GM12878 (cell line): ENCODE results near the gene RCOR1. TPM values are rescaled to one million over a fixed set of nuclear protein-coding genes. Genes with fewer than 3 reads are reported as not detected.

Experiments used
- ATAC-seq: fragments of 200-7000 bp; cut with Tn5 transposase; 3 replicates; pipeline ENCODE4 v1.9.1; 2020; ENCODE audit warnings: mild to moderate bottlenecking, moderate library complexity
- BruUV-seq: library from RNA; stranded (reverse); fragments of 400-500 nt; replicated peaks from 2 replicates; lab custom pipeline; 2021; lab: Mats Ljungman, UMichigan
- CTCF ChIA-PET: fragments of 300-600 bp; sonication (Branson Sonifier 250); formaldehyde crosslinking; extraction: SDS; loops from one replicate; lab custom pipeline; 2021; ENCODE audit warnings: inconsistent platforms; lab: Yijun Ruan, JAX
- POLR2A ChIA-PET: fragments of 350-600 bp; formaldehyde crosslinking; extraction: SDS; loops from one replicate; lab custom pipeline; 2021; ENCODE audit warnings: inconsistent platforms; lab: Charles Lee
- RAD21 ChIA-PET: fragments of 300-600 bp; sonication (Branson Sonifier 250); formaldehyde crosslinking; loops from one replicate; lab custom pipeline; 2023; ENCODE audit warnings: antibody characterized with exemption; ENCODE audit not compliant: unreplicated experiment; lab: Charles Lee
- SMC1A ChIA-PET: fragments of 300-600 bp; sonication (Branson Sonifier 250); formaldehyde crosslinking; loops from one replicate; lab custom pipeline; 2023; ENCODE audit not compliant: unreplicated experiment, uncharacterized antibody; lab: Charles Lee
- DNase-seq: peaks from one replicate; pipeline ENCODE4 v3.0.0-alpha.2; 2011; ENCODE audit warnings: low read depth, low spot score
- FAIRE-seq: peaks from 3 replicates; lab custom pipeline; 2011; peaks lifted over from hg19 to GRCh38; lab: Jason Lieb, UNC
- H2AFZ ChIP-seq: 2 replicates; pipeline ENCODE4 v1.6.0; 2011; ENCODE audit warnings: low read depth, low read length, control low read depth; ENCODE audit not compliant: control insufficient read depth
- H3K27ac ChIP-seq: 2 replicates; pipeline ENCODE4 v1.5.1; 2011; ENCODE audit warnings: control low read depth; ENCODE audit not compliant: control insufficient read depth, insufficient read depth
- H3K27me3 ChIP-seq, 2 experiments: replicated peaks in 1 of 2; 2 replicates each; pipeline versions ENCODE4 v1.6.0 to v1.6.1; 2011; ENCODE audit warnings: low read length in 1 of 2; ENCODE audit not compliant: control insufficient read depth in 2 of 2, insufficient read depth in 2 of 2
- H3K36me3 ChIP-seq, 2 experiments: 2 replicates each; pipeline ENCODE4 v1.5.1; 2011; ENCODE audit warnings: low read length in 1 of 2; ENCODE audit not compliant: control insufficient read depth in 2 of 2, insufficient read depth in 2 of 2
- H3K4me1 ChIP-seq: 2 replicates; pipeline ENCODE4 v1.6.1; 2011; ENCODE audit warnings: mild to moderate bottlenecking, low read length, moderate library complexity, mixed read lengths; ENCODE audit not compliant: control insufficient read depth, insufficient read depth
- H3K4me2 ChIP-seq: 2 replicates; pipeline ENCODE4 v1.6.0; 2011; ENCODE audit warnings: control low read depth; ENCODE audit not compliant: control insufficient read depth, insufficient read depth
- H3K4me3 ChIP-seq: fragments of 200-600 bp; sonication (generic); 2 replicates; pipeline ENCODE4 v1.5.1; 2016
- H3K79me2 ChIP-seq: 2 replicates; pipeline ENCODE4 v1.6.0; 2011; ENCODE audit warnings: low read length; ENCODE audit not compliant: control insufficient read depth, insufficient read depth
- H3K9ac ChIP-seq: 2 replicates; pipeline ENCODE4 v1.8.0; 2011; ENCODE audit warnings: low read length, control low read depth, mixed read lengths; ENCODE audit not compliant: control insufficient read depth, insufficient read depth
- H3K9me3 ChIP-seq: replicated peaks from 3 replicates; pipeline ENCODE4 v1.5.1; 2011; ENCODE audit warnings: mild to moderate bottlenecking, low read length; ENCODE audit not compliant: control insufficient read depth, insufficient read depth
- H4K20me1 ChIP-seq: 2 replicates; pipeline ENCODE4 v1.6.0; 2011; ENCODE audit not compliant: control insufficient read depth, insufficient read depth
- KAT2A ChIP-seq: conservative IDR thresholded peaks from 2 replicates; pipeline ENCODE4 v1.6.1; 2011; ENCODE audit warnings: low read depth, low read length; ENCODE audit not compliant: control insufficient read depth
- NFXL1 ChIP-seq: fragments of 450-650 bp; IDR thresholded peaks from 2 replicates; pipeline ENCODE4 v1.6.1; 2017; ENCODE audit warnings: antibody characterized with exemption, mild to moderate bottlenecking, borderline replicate concordance
- NR2C1 ChIP-seq: fragments of 450-650 bp; IDR thresholded peaks from 2 replicates; pipeline ENCODE4 v1.6.1; 2017; ENCODE audit warnings: antibody characterized with exemption, mild to moderate bottlenecking, moderate library complexity
- SIN3A ChIP-seq: IDR thresholded peaks from 2 replicates; pipeline ENCODE4 v1.6.1; 2012; ENCODE audit warnings: low read depth, low read length, improper control_type of control experiment
- SMAD1 ChIP-seq: fragments of 450-650 bp; IDR thresholded peaks from 2 replicates; pipeline ENCODE4 v1.6.1; 2018; ENCODE audit warnings: mild to moderate bottlenecking, low read depth; ENCODE audit not compliant: partially characterized antibody
- SUPT20H ChIP-seq: IDR thresholded peaks from 2 replicates; pipeline ENCODE4 v1.6.1; 2011; ENCODE audit warnings: low read depth, mild to moderate bottlenecking, low read length, moderate library complexity, borderline replicate concordance; ENCODE audit not compliant: control insufficient read depth
- TCF7 ChIP-seq: IDR thresholded peaks from 2 replicates; pipeline ENCODE4 v1.6.1; 2014; ENCODE audit warnings: antibody characterized with exemption, borderline replicate concordance
- WGBS: methylation state at CpG from one replicate; pipeline ENCODE4 v1.1.6; 2016; ENCODE audit warnings: low lambda C conversion rate; ENCODE audit not compliant: insufficient replicate concordance, insufficient coverage; ENCODE audit errors: missing lambda C conversion rate; 5-methylcytosine and 5-hydroxymethylcytosine counted together
- in situ Hi-C: fragments of 300-500 bp; cut with MboI; formaldehyde crosslinking; loops from 9 replicates; pipeline ENCODE4 v1.14.3; 2018; ENCODE audit warnings: mixed read lengths
- intact Hi-C: fragments of 100-400 bp; cut with micrococcal nuclease; formaldehyde crosslinking; loops from one replicate; pipeline ENCODE4 v1.14.2; 2022; ENCODE audit not compliant: unreplicated experiment
- polyA plus RNA-seq, 11 experiments: library from polyadenylated mRNA; depleted of rRNA in 4 of 11; unstranded in 6 of 11; stranded (reverse) in 5 of 11; fragments of >200 nt; fragmentation: Nextera tagmentation in 4 of 11; fragmentation: Illumina TruSeq in 1 of 11; extraction: Ambion mirVana in 4 of 11; extraction: Trizol in 1 of 11; gene quantifications; 1 replicate in 1 of 11; 2 replicates in 10 of 11; pipeline versions ENCODE4 v1.2.1 to v1.2.3, GENCODE V29; 2011 to 2016; ENCODE audit warnings: inconsistent platforms in 2 of 11, missing spikeins in 2 of 11, low read depth in 1 of 11
- total RNA-seq, 4 experiments: library from RNA; depleted of rRNA in 3 of 4; stranded (reverse); fragments of >200 nt in 3 of 4; fragmentation: Illumina TruSeq in 1 of 4; extraction: Trizol in 1 of 4; gene quantifications; 2 replicates each; pipeline versions ENCODE4 v1.2.1 to v1.2.3, GENCODE V29; 2013 to 2021
- TF ChIP-seq, protein P1 (sequence below): IDR thresholded peaks from 2 replicates; pipeline ENCODE4 v1.6.1; 2012; ENCODE audit warnings: mild to moderate bottlenecking, low read depth, low read length

Gene RCOR1
- total and polyA plus RNA-seq, 10 of the 15 experiments (the other 5 are each of a cell fraction or from before 2014, with no cell fraction given), result 1.6 to 12.2 (median 4.4) TPM

GRCh38 chr14:102557434-102558226 is 34.8 kb upstream of the RCOR1 start:
- Histone ChIP-seq H3K9me3 (no peaks in the 10 kb centered on the region), H3K4me1 (0 out of 2 replicates have a peak, but pooled peaks cover 3% of the 10 kb centered on the region), H3K27ac (no peak overlapping the region), H3K4me2 (no peak overlapping the region), H3K79me2 (no peaks in the 10 kb centered on the region), H2AFZ (no peak overlapping the region), H3K27me3 (no peaks in the 10 kb centered on the region), H3K9ac (no peak overlapping the region), H4K20me1 (no peaks in the 10 kb centered on the region), H3K36me3 (no peaks in the 10 kb centered on the region), H3K4me3 (no peak overlapping the region)
- WGBS, result 55% methylated on average over 12 of the region's 12 CpGs
- FAIRE-seq (no peak), DNase-seq (no peak), ATAC-seq (no peak)
- CTCF ChIA-PET, result no interaction called here
- POLR2A ChIA-PET, result no interaction called here
- TF ChIP-seq NR2C1, result no peak
- TF ChIP-seq KAT2A, result no peak
- TF ChIP-seq, protein P1, sequence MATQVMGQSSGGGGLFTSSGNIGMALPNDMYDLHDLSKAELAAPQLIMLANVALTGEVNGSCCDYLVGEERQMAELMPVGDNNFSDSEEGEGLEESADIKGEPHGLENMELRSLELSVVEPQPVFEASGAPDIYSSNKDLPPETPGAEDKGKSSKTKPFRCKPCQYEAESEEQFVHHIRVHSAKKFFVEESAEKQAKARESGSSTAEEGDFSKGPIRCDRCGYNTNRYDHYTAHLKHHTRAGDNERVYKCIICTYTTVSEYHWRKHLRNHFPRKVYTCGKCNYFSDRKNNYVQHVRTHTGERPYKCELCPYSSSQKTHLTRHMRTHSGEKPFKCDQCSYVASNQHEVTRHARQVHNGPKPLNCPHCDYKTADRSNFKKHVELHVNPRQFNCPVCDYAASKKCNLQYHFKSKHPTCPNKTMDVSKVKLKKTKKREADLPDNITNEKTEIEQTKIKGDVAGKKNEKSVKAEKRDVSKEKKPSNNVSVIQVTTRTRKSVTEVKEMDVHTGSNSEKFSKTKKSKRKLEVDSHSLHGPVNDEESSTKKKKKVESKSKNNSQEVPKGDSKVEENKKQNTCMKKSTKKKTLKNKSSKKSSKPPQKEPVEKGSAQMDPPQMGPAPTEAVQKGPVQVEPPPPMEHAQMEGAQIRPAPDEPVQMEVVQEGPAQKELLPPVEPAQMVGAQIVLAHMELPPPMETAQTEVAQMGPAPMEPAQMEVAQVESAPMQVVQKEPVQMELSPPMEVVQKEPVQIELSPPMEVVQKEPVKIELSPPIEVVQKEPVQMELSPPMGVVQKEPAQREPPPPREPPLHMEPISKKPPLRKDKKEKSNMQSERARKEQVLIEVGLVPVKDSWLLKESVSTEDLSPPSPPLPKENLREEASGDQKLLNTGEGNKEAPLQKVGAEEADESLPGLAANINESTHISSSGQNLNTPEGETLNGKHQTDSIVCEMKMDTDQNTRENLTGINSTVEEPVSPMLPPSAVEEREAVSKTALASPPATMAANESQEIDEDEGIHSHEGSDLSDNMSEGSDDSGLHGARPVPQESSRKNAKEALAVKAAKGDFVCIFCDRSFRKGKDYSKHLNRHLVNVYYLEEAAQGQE, result no peak
- TF ChIP-seq SUPT20H, result no peak
- TF ChIP-seq NFXL1, result no peak
- no peak for TF ChIP-seq SMAD1
- TF ChIP-seq SIN3A, result no peak
- no peak for TF ChIP-seq TCF7
- RAD21 ChIA-PET, result no interaction called here
- SMC1A ChIA-PET, result no interaction called here
- in situ Hi-C loops, result no loop called here
- BruUV-seq, result no TSS peak
- intact Hi-C loops, result no loop called here
